H1 (cell line): Measurements from ENCODE around the gene CCDC183. TPM values are rescaled to one million over a fixed set of nuclear protein-coding genes. Genes with fewer than 3 reads are reported as not detected.

ENCODE experiments used
- KDM5A ChIP-seq: fragments of 200-600 bp; IDR thresholded peaks from 2 replicates; pipeline ENCODE4 v1.7.1; 2012; ENCODE audit warnings: mild to moderate bottlenecking, low read length, inconsistent platforms, mixed read lengths
- polyA plus RNA-seq, 7 experiments: library from polyadenylated mRNA; depleted of rRNA in 3 of 7; stranded (reverse) in 5 of 7; unstranded in 2 of 7; fragments of >200 nt in 5 of 7; fragments of 200-250 nt in 2 of 7; gene quantifications; 1 replicate in 5 of 7; 2 replicates in 1 of 7; 4 replicates in 1 of 7; pipeline versions ENCODE4 v1.2.1 to v1.2.3, GENCODE V29; 2011 to 2013; ENCODE audit warnings: missing spikeins in 2 of 7, mixed read lengths in 2 of 7
- total RNA-seq: library from RNA; stranded (reverse); fragmentation: NEBNext Ultra II Directional; extraction: Animal tissue kit (Norgen Biotek cat#: 25700); gene quantifications from 2 replicates; pipeline ENCODE4 v1.2.1, GENCODE V29; 2021

CCDC183 gene
- total and polyA plus RNA-seq, 2 of the 8 experiments (the other 6 are each of a cell fraction or from before 2014, with no cell fraction given) = 0.51 to 1.6 TPM

- no peak for TF ChIP-seq KDM5A
- TF ChIP-seq, all 59 proteins: peak for 0
Measured at GRCh38 chr9:136825295-136826187, 29.4 kb downstream of the CCDC183 start (continued).
